Camera-type eye (tissue), 1 donor: ENCODE results near the gene TAS2R39. TPM values are rescaled to one million over a fixed set of nuclear protein-coding genes. Genes with fewer than 3 reads are reported as not detected.

Source experiments
- total RNA-seq: library from RNA; depleted of rRNA; stranded (reverse); fragments of >200 nt; gene quantifications from one replicate; pipeline ENCODE4 v1.2.3, GENCODE V29; 2014

TAS2R39 gene
- not detected for total RNA-seq

DNA sequence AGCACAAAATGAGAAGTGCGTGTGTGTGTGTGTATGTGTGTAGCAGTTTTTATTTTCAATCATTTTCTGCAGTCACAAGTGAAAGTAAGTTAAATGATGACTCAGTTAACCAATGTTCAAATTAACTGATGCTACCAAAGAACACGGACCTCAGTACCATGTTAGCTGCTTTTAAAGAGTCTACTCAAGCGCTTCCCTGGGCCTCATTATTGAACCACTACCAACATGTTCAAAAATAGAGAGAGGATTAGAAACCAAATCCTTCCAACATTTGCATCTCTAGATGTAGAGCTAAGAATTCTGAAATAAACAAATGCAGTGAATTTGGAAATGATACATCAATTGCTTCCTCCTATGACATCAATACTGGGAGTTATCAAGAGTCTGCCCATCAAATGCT lies at the start of gene TAS2R39:
Gene TAS2R39 (plus strand): TSS at position 396 of the 400 bp plus-strand sequence. CDS start 0 bp downstream, at position 396.

GRCh38 chr7:143221737-143222136 lies 38.5 kb downstream of the TAS2R39 start, which contains the start of gene TAS2R40:
Gene TAS2R40, plus strand, starts transcription at chr7:143222037. Its CDS starts 42 bp downstream, at chr7:143222079.

Other genes with a start within 250 kb of the TAS2R39 start
- gene TRPV5, start 249.7 kb upstream of the TAS2R39 start, total RNA-seq: 0.16 TPM
- gene LLCFC1, start 243.9 kb upstream of the TAS2R39 start, total RNA-seq: not detected
- 5.1 TPM for gene KEL, start 221.1 kb upstream of the TAS2R39 start, total RNA-seq
- not detected for gene OR9A2, start 156.3 kb upstream of the TAS2R39 start, total RNA-seq
- not detected for gene OR6V1, start 131.1 kb upstream of the TAS2R39 start, total RNA-seq
- gene PIP, start 51.3 kb upstream of the TAS2R39 start, total RNA-seq: not detected
- gene TAS2R40, start 38.6 kb downstream of the TAS2R39 start, total RNA-seq: not detected
- 69.9 TPM for gene GSTK1, start 80.0 kb downstream of the TAS2R39 start, total RNA-seq
- 3.6 TPM for gene TMEM139, start 101.5 kb downstream of the TAS2R39 start, total RNA-seq
- gene CASP2, start 104.9 kb downstream of the TAS2R39 start, total RNA-seq: 36.0 TPM
- 0.22 TPM for gene CLCN1, start 132.7 kb downstream of the TAS2R39 start, total RNA-seq
- 13.0 TPM for gene FAM131B, start 179.3 kb downstream of the TAS2R39 start, total RNA-seq
- 29.9 TPM for gene ZYX, start 197.9 kb downstream of the TAS2R39 start, total RNA-seq
- 2.1 TPM for gene EPHA1, start 225.4 kb downstream of the TAS2R39 start, total RNA-seq